ENCODE results near the gene NCKIPSD.

Gene NCKIPSD

GRCh38 chr3:48644898-48645760, 40.6 kb downstream of the NCKIPSD start:
- no peak for DNase-seq

GRCh38 chr3:48642605-48643004, 43.1 kb downstream of the NCKIPSD start:
- no peak for DNase-seq

DNA sequence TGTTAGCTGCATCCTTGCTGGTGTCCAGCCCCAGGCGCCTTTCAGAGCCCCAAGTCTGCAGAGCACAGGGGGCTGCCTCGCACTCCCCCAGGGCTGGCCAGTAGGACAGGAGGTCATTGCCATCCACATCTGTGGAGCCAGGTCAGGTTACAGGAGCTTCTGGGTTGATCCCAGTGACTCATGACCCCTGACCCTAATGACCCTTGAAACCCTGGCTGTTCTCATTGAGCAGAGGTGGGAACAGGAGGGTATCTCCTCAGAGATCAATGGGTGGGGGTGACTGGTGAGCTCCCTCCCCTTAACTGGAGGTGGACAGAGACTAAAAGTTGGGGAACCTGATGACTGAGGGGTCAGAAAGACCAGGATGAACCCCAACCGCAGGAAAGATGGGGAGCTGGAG, 44.3 kb downstream of the NCKIPSD start:
- DNase-seq = no peak

- no peak for DNase-seq
Measured at GRCh38 chr3:48639944-48640606, 45.6 kb downstream of the NCKIPSD start.

GRCh38 chr3:48637305-48637704, 48.4 kb downstream of the NCKIPSD start:
- DNase-seq = no peak

DNA sequence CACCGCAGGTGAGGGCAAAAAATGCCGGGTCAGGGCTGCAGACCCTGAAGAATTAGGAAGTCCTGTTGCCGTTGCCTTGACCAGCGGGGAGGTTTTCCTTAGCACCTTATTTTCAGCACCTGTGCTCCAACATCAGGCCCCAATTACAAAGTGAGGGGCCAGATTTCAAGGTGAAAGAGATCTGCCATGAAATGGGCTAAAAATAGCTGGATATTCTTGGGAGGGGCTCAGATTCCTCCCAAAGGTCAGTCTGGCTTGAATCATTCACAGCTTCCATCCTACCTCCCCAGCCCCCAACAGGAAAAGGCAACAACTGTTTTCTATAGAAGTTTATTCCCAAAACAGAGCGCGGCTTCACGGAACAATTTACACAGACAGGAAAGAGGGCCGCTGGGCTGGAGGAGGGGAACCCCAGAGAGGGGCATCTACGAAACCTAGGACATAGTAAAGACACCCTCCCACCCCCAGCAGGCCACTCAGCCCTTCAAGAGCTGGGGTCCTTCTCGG, 49.5 kb downstream of the NCKIPSD start:
- DNase-seq = no peak

GRCh38 chr3:48635222-48636021, 50.3 kb downstream of the NCKIPSD start, which contains the start of gene SLC26A6:
Gene SLC26A6, minus strand, starts transcription at chr3:48635461. Its CDS starts 68 bp downstream, at chr3:48635393.
- peak; percentile 66 for DNase-seq

- DNase-seq = no peak
Measured at GRCh38 chr3:48634661-48635221, 51.0 kb downstream of the NCKIPSD start.

GRCh38 chr3:48633743-48634142, 52.0 kb downstream of the NCKIPSD start:
- no peak for DNase-seq

GRCh38 chr3:48633256-48633655, 52.5 kb downstream of the NCKIPSD start:
- no peak for DNase-seq

DNA sequence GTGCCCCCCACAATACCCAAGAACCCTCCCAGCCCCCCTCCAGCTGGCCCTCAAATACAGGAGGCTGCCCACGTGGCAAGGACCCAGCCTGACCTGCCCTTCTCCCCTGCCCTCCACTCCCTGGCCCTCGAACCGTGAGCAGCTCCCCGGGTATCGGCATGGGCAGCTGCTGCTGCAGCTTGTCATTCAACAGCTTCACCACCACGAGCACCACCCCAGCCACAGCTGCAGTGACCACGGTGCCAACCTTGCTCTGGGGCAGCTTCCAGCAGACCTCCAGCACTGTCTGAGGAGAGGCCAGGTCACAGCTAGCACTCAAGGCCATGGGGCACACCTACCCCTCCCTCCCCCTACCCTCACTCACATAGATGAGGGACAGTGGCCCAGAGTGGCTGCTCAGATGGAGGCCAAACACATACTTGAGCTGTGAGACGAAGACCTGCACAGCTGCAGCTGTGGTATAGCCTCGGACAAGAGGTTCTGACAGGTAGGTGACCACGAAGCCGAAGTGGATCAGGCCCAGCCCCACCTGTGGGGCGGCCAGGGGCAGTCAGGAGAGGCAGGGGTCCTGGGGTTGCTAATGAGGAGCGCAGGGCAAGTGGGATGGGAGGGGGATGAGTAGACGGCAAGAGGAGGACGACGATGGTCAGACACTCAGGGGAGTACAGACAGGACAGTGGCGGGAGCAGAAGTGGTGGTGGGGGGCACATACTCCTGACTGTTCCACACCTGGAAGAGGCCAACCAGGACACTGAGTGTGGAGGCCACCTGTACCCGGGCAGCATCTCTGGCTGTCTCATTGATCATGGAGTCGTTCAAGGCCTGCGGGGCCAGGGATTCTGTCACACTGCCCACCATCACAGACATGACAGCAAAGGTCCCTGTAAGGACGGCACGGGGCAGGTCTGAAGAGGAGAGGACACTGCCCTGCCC, 53.9 kb downstream of the NCKIPSD start:
- no peak for DNase-seq

GRCh38 chr3:48630833-48631232, 54.9 kb downstream of the NCKIPSD start:
- no peak for DNase-seq

DNA sequence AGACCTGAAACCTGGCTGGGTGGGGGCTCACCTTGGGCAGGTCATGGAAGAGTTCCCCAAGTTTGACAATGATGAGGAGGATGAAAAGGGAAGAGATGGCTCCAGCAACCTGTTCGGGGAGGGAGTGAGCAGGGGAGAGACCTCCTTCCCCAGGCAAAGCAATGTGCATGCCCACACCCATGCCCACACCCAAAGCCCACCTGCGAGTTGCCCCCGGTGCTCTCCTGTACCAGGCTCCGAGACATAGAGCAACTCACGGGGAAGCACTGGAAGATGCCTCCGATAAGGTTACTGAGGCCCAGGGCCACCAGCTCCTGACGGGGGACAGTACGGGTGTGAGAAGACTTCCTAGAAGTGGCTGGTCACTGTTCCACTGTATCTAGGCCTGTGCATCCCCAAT, 55.3 kb downstream of the NCKIPSD start:
- DNase-seq = no peak

GRCh38 chr3:48629894-48630293, 55.8 kb downstream of the NCKIPSD start:
- DNase-seq = no peak

DNA sequence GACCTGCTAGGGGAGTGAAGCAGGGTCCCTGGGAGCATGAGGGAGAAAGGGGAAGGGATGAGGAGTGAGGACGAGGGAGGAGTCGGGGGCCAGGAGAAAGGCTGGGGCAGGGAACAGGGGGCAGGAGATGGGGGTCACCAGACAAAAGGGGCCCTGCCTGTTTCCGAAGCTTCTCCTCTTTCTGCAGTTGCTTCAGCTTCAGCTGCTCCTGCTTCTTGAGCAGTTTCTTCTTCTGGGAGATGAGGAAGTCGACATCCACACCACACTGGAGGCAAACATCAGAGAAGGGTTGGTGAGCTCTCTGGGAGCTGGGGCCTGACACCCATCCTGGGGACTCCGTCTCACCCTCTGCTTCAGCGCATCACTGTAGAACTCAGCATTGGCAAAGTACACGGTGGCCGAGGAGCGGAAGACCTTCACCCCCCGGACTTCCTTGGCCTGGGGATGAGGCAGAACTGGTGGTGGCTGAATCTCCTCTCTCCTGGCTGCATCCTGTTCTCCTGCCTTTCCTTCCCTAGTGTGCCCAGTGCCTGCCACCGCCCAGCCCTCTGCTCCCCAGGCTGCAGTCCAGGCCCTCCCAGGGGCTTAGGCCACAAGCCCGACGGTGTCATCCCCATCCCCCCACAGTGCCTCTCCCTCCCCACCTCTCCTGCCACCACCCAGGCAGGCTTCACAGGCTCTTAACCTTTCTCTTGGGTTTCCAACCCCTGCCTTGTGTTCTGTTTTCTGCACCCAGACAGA, 57.3 kb downstream of the NCKIPSD start:
- no peak for DNase-seq

DNA sequence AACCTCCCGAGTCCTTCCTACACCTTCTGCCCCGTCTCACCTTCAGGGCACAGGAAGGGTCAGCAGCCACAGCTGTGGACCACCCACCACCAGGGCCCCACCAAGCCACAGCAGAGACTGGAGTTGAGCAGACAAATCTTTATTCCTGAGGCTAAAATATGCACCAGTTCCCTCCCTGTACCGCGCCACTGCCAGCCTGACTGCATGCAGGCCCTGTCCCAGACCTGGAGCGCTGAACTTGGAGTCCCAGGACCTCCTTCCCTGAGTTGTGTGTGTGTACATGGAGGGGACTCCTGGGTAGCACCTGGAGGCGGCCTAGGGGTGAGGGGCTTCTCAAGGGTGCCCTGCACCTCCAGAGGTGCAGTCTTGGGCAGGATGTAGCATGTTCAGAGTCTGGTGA, 60.1 kb downstream of the NCKIPSD start:
- DNase-seq = no peak

DNA sequence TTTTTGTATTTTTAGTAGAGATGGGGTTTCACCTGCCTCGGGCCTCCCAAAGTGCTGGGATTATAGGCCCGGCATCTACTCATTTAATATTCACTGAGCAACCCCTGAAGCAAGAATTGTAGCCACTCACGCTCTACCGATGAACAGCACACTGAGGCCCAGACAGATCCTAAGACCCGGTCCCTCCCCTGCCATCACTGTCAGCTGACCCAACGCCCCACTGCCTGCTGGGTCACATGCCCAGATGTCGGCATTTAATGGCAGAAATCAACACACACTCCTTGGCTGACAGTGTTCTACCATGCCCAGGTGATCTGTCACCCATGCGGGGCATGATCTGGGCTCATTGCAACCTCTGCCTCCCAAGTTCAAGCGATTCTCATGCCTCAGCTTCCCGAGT, 60.9 kb downstream of the NCKIPSD start:
- DNase-seq = no peak

- DNase-seq = no peak
Measured at GRCh38 chr3:48623851-48624547, 61.7 kb downstream of the NCKIPSD start.

Data from cortex of kidney (tissue), 1 donor.